PC-9 (cell line): Measurements from ENCODE around the gene PKD2.

Experiments
- EZH2 ChIP-seq: fragments of 200-600 bp; sonication (generic); IDR thresholded peaks from 2 replicates; pipeline ENCODE4 v1.8.0; 2017; ENCODE audit warnings: antibody characterized with exemption, low read depth
- TF ChIP-seq, protein P1 (sequence below): fragments of 200-600 bp; sonication (generic); conservative IDR thresholded peaks from 2 replicates; pipeline ENCODE4 v1.6.1; 2017; ENCODE audit warnings: mixed run types, antibody characterized with exemption, mild to moderate bottlenecking, moderate library complexity

- TF ChIP-seq, protein P1, sequence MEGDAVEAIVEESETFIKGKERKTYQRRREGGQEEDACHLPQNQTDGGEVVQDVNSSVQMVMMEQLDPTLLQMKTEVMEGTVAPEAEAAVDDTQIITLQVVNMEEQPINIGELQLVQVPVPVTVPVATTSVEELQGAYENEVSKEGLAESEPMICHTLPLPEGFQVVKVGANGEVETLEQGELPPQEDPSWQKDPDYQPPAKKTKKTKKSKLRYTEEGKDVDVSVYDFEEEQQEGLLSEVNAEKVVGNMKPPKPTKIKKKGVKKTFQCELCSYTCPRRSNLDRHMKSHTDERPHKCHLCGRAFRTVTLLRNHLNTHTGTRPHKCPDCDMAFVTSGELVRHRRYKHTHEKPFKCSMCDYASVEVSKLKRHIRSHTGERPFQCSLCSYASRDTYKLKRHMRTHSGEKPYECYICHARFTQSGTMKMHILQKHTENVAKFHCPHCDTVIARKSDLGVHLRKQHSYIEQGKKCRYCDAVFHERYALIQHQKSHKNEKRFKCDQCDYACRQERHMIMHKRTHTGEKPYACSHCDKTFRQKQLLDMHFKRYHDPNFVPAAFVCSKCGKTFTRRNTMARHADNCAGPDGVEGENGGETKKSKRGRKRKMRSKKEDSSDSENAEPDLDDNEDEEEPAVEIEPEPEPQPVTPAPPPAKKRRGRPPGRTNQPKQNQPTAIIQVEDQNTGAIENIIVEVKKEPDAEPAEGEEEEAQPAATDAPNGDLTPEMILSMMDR, result no peak
- TF ChIP-seq EZH2, result no peak
These were observed 73.2 kb downstream of the PKD2 start for GRCh38 chr4:88080626-88081025.
